HG02610 (cell line): ENCODE results near the gene PRR15L.

Experiments
- ATAC-seq: cut with Tn5 transposase; IDR thresholded peaks from one replicate; pipeline ENCODE4 v1.9.1; 2021; ENCODE audit warnings: mild to moderate bottlenecking, moderate library complexity; ENCODE audit not compliant: unreplicated experiment

Gene PRR15L

GRCh38 chr17:47907932-47908562 lies 49.6 kb downstream of the PRR15L start:
- no peak for ATAC-seq

- ATAC-seq = no peak
Observed at GRCh38 chr17:47906443-47906842, 51.2 kb downstream of the PRR15L start.

- no peak for ATAC-seq
Observed at GRCh38 chr17:47905221-47905733, 52.4 kb downstream of the PRR15L start.

- ATAC-seq = no peak
Observed at GRCh38 chr17:47902039-47902744, 55.5 kb downstream of the PRR15L start.
